Thymus (tissue), 11 donors: ENCODE data around the gene ABCC6. TPM values are rescaled to one million over a fixed set of nuclear protein-coding genes. Genes with fewer than 3 reads are reported as not detected.
A peak's percentile ranks its signal among the peaks of the same experiment; 100 is the strongest.

Experiments
- DNase-seq, 9 donors: peaks; one replicate each; pipeline ENCODE4 v3.0.0-alpha.2; 2013; ENCODE audit warnings: low spot score in 9 of 9, low read depth in 6 of 9, missing footprints in 1 of 9
- H3K27ac ChIP-seq, 2 donors: one replicate each; pipeline ENCODE4 v1.5.1; 2013; ENCODE audit warnings: control low read depth in 1 of 2, low read depth in 1 of 2, low read length in 1 of 2, mild to moderate bottlenecking in 1 of 2, moderate library complexity in 1 of 2
- H3K27me3 ChIP-seq, 2 donors: one replicate each; pipeline ENCODE4 v1.5.1; 2013; ENCODE audit warnings: low read length in 1 of 2; ENCODE audit not compliant: control insufficient read depth in 2 of 2, insufficient read depth in 1 of 2
- H3K36me3 ChIP-seq, 2 donors: one replicate each; pipeline ENCODE4 v1.5.1; 2013; ENCODE audit warnings: low read length in 1 of 2, mild to moderate bottlenecking in 1 of 2, moderate library complexity in 1 of 2; ENCODE audit not compliant: control insufficient read depth in 2 of 2, insufficient read depth in 2 of 2
- H3K4me1 ChIP-seq, 2 donors: one replicate each; pipeline ENCODE4 v1.5.1; 2013; ENCODE audit warnings: low read length in 2 of 2; ENCODE audit not compliant: control insufficient read depth in 2 of 2, insufficient read depth in 2 of 2
- H3K4me3 ChIP-seq, 2 donors: one replicate each; pipeline ENCODE4 v1.5.1; 2013; ENCODE audit warnings: low read length in 2 of 2, control low read depth in 1 of 2, mild to moderate bottlenecking in 1 of 2
- H3K9me3 ChIP-seq, 2 donors: one replicate each; pipeline ENCODE4 v1.5.1; 2013; ENCODE audit warnings: low read length in 1 of 2, mild to moderate bottlenecking in 1 of 2; ENCODE audit not compliant: control insufficient read depth in 2 of 2, insufficient read depth in 1 of 2
- WGBS: extraction: QIAGEN DNeasy Blood & Tissue Kit; methylation state at CpG from one replicate; pipeline ENCODE4 v1.1.7; 2013; 5-methylcytosine and 5-hydroxymethylcytosine counted together
- polyA plus RNA-seq: library from polyadenylated mRNA; stranded (reverse); fragments of 200-250 nt; gene quantifications from one replicate; pipeline ENCODE4 v1.2.3, GENCODE V29; 2013
- total RNA-seq: library from RNA; stranded (reverse); fragments of 120-200 nt; gene quantifications from one replicate; pipeline ENCODE4 v1.2.4, GENCODE V29; 2013
- donor health status: healthy.

Gene ABCC6
- total and polyA plus RNA-seq, 2 donors: 0.09 to 0.62 TPM

DNA sequence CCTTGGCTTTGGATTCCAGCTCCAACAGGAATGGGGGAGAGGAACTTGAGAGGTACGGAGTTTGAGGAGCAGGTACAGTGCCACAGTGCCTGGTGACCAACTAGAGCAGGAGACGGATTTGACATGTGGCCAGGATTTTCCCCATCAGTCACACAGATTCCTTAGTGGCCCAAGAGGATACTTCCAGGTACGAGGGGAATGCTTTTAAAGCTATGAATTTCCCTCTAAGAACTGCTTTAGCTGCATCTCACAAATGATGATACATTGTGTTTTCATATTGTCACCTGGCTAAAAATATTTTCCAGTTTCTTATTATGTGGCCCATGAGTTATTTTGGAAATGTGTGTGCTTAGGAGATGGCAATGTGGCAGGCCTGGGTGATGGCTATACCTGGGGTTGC lies 98.3 kb downstream of the ABCC6 start:
- over 99% methylated on average over 3 of the region's 3 CpGs for WGBS
- Histone ChIP-seq H3K27ac (no peak overlapping the region), H3K36me3 (peaks cover 63 to 64% of the 10 kb centered on the region in 2 donors), H3K4me1 (peaks cover 0 to 8% of the 10 kb centered on the region in 2 donors), H3K4me3 (no peak overlapping the region), H3K27me3 (no peaks in the 10 kb centered on the region), H3K9me3 (peaks cover 6 to 10% of the 10 kb centered on the region in 2 donors)
- no peak for DNase-seq

DNA sequence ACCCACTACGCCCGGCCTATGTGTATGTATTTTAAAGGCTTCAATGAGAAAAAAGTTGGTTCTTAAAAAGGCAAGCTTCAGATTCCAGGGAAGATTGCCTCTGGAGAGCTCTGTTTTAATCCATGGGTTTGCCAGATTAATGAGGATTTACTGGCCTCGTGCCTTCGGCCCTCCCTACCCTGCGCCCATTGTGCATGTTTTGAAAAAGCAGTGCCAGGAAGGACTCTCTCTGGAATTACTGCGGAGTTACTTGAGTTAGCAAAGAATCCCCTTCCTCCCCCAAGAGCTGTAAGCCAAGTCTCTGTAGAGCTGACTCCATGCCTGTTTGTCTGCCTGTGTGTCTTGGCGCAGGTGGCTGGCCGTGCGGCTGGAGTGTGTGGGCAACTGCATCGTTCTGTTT lies 98.9 kb downstream of the ABCC6 start:
- peaks cover 6 to 10% of the 10 kb centered on the region in 2 donors for H3K9me3 ChIP-seq
- H3K4me1 ChIP-seq: peaks cover 4 to 13% of the 10 kb centered on the region in 2 donors
- H3K36me3 ChIP-seq: peaks cover 61% of the 10 kb centered on the region in 2 donors
- WGBS: 97% methylated on average over 10 of the region's 10 CpGs
- no peak for DNase-seq
- H3K4me3 ChIP-seq: no peak overlapping the region
- H3K27me3 ChIP-seq: no peaks in the 10 kb centered on the region
- H3K27ac ChIP-seq: no peak overlapping the region

DNA sequence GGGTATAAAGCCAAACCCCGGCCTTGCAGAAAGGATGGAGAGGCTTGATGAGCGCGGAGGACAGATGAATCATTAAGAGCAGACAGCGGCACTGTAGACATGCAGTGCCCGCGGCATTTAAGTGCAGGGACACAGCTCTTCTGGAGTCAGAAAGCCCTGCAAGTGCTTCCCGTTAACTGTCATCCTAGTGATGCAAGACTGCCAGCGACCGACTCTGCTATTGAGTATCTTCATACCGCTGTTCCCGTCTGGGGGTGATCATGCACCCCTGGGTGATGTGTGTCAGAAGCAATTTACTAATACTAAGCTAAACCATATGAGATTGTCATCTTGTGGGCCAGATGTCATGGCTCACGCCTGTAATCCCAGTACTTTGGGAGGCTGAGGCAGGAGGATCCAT lies 101.0 kb downstream of the ABCC6 start:
- Histone ChIP-seq H3K4me3 (no peak overlapping the region), H3K27me3 (no peaks in the 10 kb centered on the region), H3K27ac (no peak overlapping the region), H3K36me3 (peaks cover 68 to 73% of the 10 kb centered on the region in 2 donors), H3K9me3 (peaks cover 9 to 19% of the 10 kb centered on the region in 2 donors), H3K4me1 (peaks cover 4 to 13% of the 10 kb centered on the region in 2 donors)
- 97% methylated on average over 12 of the region's 12 CpGs for WGBS
- no peak for DNase-seq

DNA sequence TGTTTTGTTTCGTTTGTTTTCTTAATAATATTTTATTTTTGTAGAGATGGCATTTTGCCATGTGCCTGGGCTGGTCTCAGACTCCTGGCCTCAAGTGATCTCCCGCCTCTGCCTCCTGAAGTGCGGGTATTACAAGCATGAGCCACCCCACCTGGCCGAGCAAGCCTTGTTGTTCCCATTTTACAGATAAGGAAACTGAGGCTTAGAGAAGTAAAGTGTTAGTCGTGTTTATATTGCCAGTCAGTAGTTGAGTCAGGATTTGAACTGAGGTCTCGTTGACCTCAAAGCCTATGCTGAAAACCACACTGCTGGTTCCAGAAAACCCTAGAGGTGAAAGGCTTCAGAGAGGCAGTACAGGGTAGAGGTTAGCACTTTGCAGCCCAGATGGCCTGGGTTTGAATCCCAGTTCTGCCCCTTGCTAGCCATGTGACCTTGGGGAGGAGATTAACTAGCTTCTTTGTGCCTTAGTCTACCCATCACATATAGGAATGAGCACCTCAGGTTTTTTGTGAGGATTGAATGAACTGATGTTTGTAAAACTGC lies 102.0 kb downstream of the ABCC6 start:
- Histone ChIP-seq H3K27ac (no peak overlapping the region), H3K4me3 (no peak overlapping the region), H3K4me1 (peaks cover 4 to 13% of the 10 kb centered on the region in 2 donors), H3K27me3 (no peaks in the 10 kb centered on the region), H3K9me3 (peaks cover 14 to 25% of the 10 kb centered on the region in 2 donors), H3K36me3 (peaks cover 73 to 76% of the 10 kb centered on the region in 2 donors)
- 92% methylated on average over 6 of the region's 6 CpGs for WGBS
- DNase-seq: no peak

DNA sequence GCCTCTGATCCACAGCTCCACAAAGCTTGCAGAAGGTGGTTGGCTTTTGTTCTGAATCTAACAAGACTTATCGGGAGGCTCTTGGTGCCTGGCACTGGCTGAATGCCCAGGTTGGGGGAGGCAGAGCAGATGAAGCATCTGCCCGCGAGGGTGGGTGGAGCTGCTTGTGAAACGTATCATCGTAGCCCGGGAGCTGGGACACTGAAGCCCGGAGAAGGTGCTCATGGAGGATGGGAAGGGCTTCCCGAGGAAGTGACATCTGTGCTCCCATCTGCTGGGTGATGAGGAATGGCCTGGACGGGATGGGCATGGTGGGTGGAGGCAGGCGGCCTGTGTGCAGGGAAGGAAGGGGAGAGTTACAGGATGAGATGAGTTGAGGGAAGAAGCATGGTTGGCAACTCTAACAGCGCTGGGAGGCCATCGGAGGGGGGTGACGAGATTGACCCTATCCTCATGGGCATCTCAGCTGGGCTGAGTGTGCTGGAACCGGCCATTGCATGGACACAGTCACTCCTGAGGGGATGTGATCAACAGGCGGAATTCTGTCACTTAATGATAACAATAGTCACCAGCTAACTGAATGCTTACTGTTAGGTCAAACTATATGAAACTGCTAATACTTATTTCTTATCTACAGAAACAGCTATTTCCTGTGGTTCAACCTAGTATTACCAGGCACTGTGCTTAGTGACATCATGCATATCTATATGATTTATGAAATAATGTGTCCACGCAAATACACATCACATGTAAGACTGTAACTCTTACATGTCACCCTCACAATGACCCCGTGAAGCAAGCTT lies 102.7 kb downstream of the ABCC6 start:
- H3K4me3 ChIP-seq: no peak overlapping the region
- no peak for DNase-seq
- H3K9me3 ChIP-seq: peaks cover 15 to 25% of the 10 kb centered on the region in 2 donors
- H3K36me3 ChIP-seq: peaks cover 72 to 76% of the 10 kb centered on the region in 2 donors
- H3K27ac ChIP-seq: peak overlapping the region in 1 of 2 donors; percentile 55
- H3K27me3 ChIP-seq: no peaks in the 10 kb centered on the region
- H3K4me1 ChIP-seq: peaks cover 4 to 13% of the 10 kb centered on the region in 2 donors
- 63% methylated on average over 17 of the region's 17 CpGs for WGBS

DNA sequence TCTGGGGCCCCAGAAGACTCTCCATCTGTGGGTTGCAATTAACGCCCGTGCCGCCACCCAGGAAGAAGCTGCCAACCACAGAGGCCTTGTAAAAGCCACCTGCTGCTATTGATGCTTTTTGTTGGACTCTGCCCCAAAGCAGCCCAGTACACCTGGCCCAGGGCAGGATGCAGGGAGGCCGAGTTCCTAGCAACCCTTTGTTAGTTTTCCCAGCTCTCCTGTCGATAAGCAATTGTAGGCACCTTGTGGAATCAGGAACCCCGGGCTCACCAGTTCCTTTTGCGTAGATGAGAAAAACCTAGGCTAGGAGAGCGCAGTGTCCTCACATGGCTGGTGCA lies 103.3 kb downstream of the ABCC6 start:
- peak overlapping the region in 1 of 2 donors; percentile 55 for H3K27ac ChIP-seq
- no peaks in the 10 kb centered on the region for H3K27me3 ChIP-seq
- peaks cover 15 to 22% of the 10 kb centered on the region in 2 donors for H3K9me3 ChIP-seq
- WGBS: 38% methylated on average over 8 of the region's 8 CpGs
- H3K4me1 ChIP-seq: peaks cover 4 to 13% of the 10 kb centered on the region in 2 donors
- no peak for DNase-seq
- no peak overlapping the region for H3K4me3 ChIP-seq
- H3K36me3 ChIP-seq: peaks cover 72% of the 10 kb centered on the region in 2 donors

DNA sequence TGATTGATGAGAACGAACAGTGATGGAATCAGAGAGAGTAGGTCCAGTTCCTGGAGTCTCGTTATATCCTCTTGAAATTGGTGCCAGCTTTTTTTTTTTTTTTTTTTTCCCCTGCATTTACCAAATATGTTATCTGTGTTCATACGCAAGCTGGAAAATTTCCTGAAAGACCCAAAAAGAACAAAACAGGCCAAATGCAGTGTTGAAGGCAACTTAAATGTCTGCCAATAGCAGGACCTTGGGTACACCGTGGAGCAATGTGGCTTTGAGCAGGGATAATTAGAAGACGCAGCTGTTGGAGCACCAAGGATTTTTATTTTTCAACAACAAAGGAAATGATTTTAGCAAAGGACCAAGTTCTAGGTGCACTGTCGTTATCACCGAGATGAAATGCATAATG lies 105.0 kb downstream of the ABCC6 start:
- peak in 1 of 9 donors; percentile 8 for DNase-seq
- peaks cover 9 to 15% of the 10 kb centered on the region in 2 donors for H3K9me3 ChIP-seq

DNA sequence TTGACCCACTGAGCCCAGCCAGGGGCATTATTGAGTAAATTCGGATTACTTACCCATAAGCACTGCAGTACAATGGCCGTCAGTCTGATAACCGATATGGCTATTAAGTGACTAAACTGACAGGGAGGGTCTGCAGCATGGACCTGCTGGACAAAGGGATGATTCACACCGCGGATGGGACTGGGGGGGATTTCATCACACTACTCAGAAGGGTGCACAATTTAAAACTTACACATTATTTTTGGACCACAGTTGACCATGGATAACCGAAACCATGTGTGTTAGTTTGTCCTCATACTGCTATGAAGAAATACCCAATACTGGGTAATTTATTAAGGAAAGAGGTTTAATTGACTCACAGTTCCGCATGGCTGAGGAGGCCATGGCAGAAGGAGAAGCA lies 106.5 kb downstream of the ABCC6 start:
- Histone ChIP-seq H3K36me3 (peaks cover 70 to 72% of the 10 kb centered on the region in 2 donors), H3K27ac (no peak overlapping the region), H3K4me3 (no peak overlapping the region), H3K4me1 (peaks cover 4 to 13% of the 10 kb centered on the region in 2 donors), H3K27me3 (no peaks in the 10 kb centered on the region), H3K9me3 (peaks cover 9 to 15% of the 10 kb centered on the region in 2 donors)
- no peak for DNase-seq
- WGBS: 98% methylated on average over 7 of the region's 7 CpGs

More for the DNA sequence above, 105.0 kb downstream of the ABCC6 start:
- H3K36me3 ChIP-seq: peaks cover 69 to 70% of the 10 kb centered on the region in 2 donors
- peaks cover 4 to 13% of the 10 kb centered on the region in 2 donors for H3K4me1 ChIP-seq
- no peak overlapping the region for H3K4me3 ChIP-seq
- no peaks in the 10 kb centered on the region for H3K27me3 ChIP-seq
- no peak overlapping the region for H3K27ac ChIP-seq
- WGBS: 99% methylated on average over 7 of the region's 7 CpGs

DNA sequence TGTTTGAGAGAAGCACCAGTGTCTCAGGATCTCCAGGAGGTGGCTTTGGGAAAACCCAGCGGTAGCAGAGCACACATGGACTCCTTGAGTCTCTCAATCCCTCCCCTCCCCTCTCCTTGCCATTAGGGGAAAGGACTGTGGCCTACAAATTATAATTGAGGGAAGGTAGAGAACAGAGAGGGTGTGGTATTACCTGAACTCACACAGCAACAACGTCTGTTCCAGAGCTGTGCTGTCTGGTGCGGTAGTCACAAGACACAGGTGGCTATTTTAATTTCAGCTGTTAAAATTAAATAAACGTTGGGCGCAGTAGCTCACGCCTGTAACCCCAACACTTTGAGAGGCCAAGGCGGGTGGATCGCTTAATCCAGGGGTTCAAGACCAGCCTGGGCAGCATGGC lies 110.2 kb downstream of the ABCC6 start:
- Histone ChIP-seq H3K9me3 (peaks cover 8 to 14% of the 10 kb centered on the region in 2 donors), H3K27me3 (no peaks in the 10 kb centered on the region), H3K4me1 (no peaks in the 10 kb centered on the region), H3K27ac (no peak overlapping the region), H3K36me3 (peaks cover 83 to 84% of the 10 kb centered on the region in 2 donors), H3K4me3 (no peak overlapping the region)
- WGBS: 98% methylated on average over 8 of the region's 8 CpGs
- no peak for DNase-seq
